C4-2B (cell line): Measurements from ENCODE around the gene KLF18.

Experiments used
- CTCF ChIP-seq: fragments of 450-650 bp; conservative IDR thresholded peaks from 2 replicates; pipeline ENCODE4 v1.5.1; 2017; ENCODE audit warnings: mild to moderate bottlenecking
- ZFX ChIP-seq: fragments of 450-650 bp; IDR thresholded peaks from 2 replicates; pipeline ENCODE4 v1.6.1; 2017

GRCh38 chr1:44151808-44152207 lies 10.4 kb upstream of the KLF18 start:
- TF ChIP-seq CTCF (no peak), ZFX (no peak)
